Measurements from ENCODE around the gene SETBP1. TPM values are rescaled to one million over a fixed set of nuclear protein-coding genes. Genes with fewer than 3 reads are reported as not detected.

Gene SETBP1
- total RNA-seq, 1 experiment from 2014 or later: 0.23 TPM

DNA sequence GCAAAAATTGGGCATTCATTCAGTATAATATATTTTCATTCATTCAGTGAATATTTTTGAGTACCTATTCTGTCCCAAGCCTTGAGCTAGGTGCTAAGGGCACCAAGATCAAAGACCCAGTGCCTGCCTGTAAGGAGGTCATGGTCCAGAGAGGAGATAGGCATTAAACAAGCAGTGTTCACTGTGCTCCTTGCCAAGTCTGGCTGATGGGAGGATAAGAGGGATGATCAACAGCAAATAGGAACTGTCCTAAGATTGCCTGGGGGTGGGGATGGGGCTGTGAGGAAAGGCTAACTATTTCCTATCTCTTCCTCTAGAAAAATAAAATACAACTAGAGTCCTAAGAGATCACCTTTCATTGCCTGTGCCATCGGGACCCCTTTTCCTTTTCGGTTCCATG lies 60.4 kb downstream of the SETBP1 start:
- ATAC-seq (no peak), DNase-seq (ENCODE audit: low read depth, low spot score) (no peak)
- in situ Hi-C loops (cut with HindIII; ENCODE audit: low pct_unique_long_range_greater_than_20kb, low sequenced_read_pairs) (no loop called here), intact Hi-C loops (cut with micrococcal nuclease; ENCODE audit: unreplicated experiment) (no loop called here)
- ChIA-PET CTCF (no interaction called here), POLR2A (no interaction called here)
- H3K4me1 ChIP-seq (ENCODE audit: control insufficient read depth, insufficient read depth, low read length): no peaks in the 10 kb centered on the region
- no peaks in the 10 kb centered on the region for H3K27me3 ChIP-seq (ENCODE audit: control insufficient read depth, insufficient read depth, low read length)
- TF ChIP-seq CTCF (IDR thresholded peaks at IDR 0.05) (no peak), TCF7L2 (IDR thresholded peaks at IDR 0.05; ENCODE audit: low read depth, low read length) (no peak), POLR2AphosphoS5 (IDR thresholded peaks at IDR 0.05; ENCODE audit: low read depth, low read length) (no peak), SIN3A (IDR thresholded peaks at IDR 0.05; ENCODE audit: borderline replicate concordance, insufficient read depth, low read depth, low read length) (no peak)
- TF ChIP-seq, protein P1, sequence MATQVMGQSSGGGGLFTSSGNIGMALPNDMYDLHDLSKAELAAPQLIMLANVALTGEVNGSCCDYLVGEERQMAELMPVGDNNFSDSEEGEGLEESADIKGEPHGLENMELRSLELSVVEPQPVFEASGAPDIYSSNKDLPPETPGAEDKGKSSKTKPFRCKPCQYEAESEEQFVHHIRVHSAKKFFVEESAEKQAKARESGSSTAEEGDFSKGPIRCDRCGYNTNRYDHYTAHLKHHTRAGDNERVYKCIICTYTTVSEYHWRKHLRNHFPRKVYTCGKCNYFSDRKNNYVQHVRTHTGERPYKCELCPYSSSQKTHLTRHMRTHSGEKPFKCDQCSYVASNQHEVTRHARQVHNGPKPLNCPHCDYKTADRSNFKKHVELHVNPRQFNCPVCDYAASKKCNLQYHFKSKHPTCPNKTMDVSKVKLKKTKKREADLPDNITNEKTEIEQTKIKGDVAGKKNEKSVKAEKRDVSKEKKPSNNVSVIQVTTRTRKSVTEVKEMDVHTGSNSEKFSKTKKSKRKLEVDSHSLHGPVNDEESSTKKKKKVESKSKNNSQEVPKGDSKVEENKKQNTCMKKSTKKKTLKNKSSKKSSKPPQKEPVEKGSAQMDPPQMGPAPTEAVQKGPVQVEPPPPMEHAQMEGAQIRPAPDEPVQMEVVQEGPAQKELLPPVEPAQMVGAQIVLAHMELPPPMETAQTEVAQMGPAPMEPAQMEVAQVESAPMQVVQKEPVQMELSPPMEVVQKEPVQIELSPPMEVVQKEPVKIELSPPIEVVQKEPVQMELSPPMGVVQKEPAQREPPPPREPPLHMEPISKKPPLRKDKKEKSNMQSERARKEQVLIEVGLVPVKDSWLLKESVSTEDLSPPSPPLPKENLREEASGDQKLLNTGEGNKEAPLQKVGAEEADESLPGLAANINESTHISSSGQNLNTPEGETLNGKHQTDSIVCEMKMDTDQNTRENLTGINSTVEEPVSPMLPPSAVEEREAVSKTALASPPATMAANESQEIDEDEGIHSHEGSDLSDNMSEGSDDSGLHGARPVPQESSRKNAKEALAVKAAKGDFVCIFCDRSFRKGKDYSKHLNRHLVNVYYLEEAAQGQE (IDR thresholded peaks at IDR 0.05; ENCODE audit: insufficient read depth in 1 of 2, low read depth in 2 of 2, low read length in 1 of 2): no peak
- H3K27ac ChIP-seq (ENCODE audit: low read length): no peak overlapping the region
- H3K9me3 ChIP-seq (ENCODE audit: control insufficient read depth, insufficient read depth, low read depth, low read length): no peaks in the 10 kb centered on the region
- BruUV-seq (replicated peaks): no TSS peak
- no peak overlapping the region for H3K4me3 ChIP-seq (ENCODE audit: low read depth in 2 of 2, low read length in 2 of 2)
- H3K36me3 ChIP-seq (ENCODE audit: control insufficient read depth, insufficient read depth, low read length): no peaks in the 10 kb centered on the region

- TF ChIP-seq POLR2AphosphoS5 (IDR thresholded peaks at IDR 0.05; ENCODE audit: low read depth, low read length) (no peak), TCF7L2 (IDR thresholded peaks at IDR 0.05; ENCODE audit: low read depth, low read length) (no peak), CTCF (IDR thresholded peaks at IDR 0.05) (no peak), SIN3A (IDR thresholded peaks at IDR 0.05; ENCODE audit: borderline replicate concordance, insufficient read depth, low read depth, low read length) (no peak)
- TF ChIP-seq, protein P1 (IDR thresholded peaks at IDR 0.05; ENCODE audit: insufficient read depth in 1 of 2, low read depth in 2 of 2, low read length in 1 of 2): no peak
- DNase-seq (ENCODE audit: low read depth, low spot score): no peak
- in situ Hi-C loops (cut with HindIII; ENCODE audit: low pct_unique_long_range_greater_than_20kb, low sequenced_read_pairs) (no loop called here), intact Hi-C loops (cut with micrococcal nuclease; ENCODE audit: unreplicated experiment) (no loop called here)
- Histone ChIP-seq H3K27me3 (ENCODE audit: control insufficient read depth, insufficient read depth, low read length) (no peaks in the 10 kb centered on the region), H3K36me3 (ENCODE audit: control insufficient read depth, insufficient read depth, low read length) (no peaks in the 10 kb centered on the region), H3K27ac (ENCODE audit: low read length) (no peak overlapping the region), H3K9me3 (ENCODE audit: control insufficient read depth, insufficient read depth, low read depth, low read length) (no peaks in the 10 kb centered on the region), H3K4me1 (ENCODE audit: control insufficient read depth, insufficient read depth, low read length) (no peaks in the 10 kb centered on the region), H3K4me3 (ENCODE audit: low read depth in 2 of 2, low read length in 2 of 2) (no peak overlapping the region)
- POLR2A ChIA-PET: no interaction called here
- no peak for ATAC-seq
- CTCF ChIA-PET: no interaction called here
- BruUV-seq (replicated peaks): no TSS peak
These were observed 60.8 kb downstream of the SETBP1 start for GRCh38 chr18:44741511-44741910.
